ENCODE measurements around the gene OR9A2. TPM values are rescaled to one million over a fixed set of nuclear protein-coding genes. Genes with fewer than 3 reads are reported as not detected.

The OR9A2 gene
- total and polyA plus RNA-seq, 4 experiments from 2014 or later: not detected

- Histone ChIP-seq H3K27ac (ENCODE audit: low read depth, low read length) (no peak overlapping the region), H3K27me3 (ENCODE audit: insufficient read depth, low read length) (no peaks in the 10 kb centered on the region), H3K4me1 (ENCODE audit: insufficient read depth, low read length) (no peaks in the 10 kb centered on the region), H3K4me3 (ENCODE audit: low read length in 2 of 2) (no peak overlapping the region), H3K9me3 (ENCODE audit: control insufficient read depth in 1 of 2, low read length in 2 of 2) (no peaks in the 10 kb centered on the region), H3K36me3 (ENCODE audit: insufficient read depth, low read length) (no peaks in the 10 kb centered on the region)
- H3K9me3 Mint-ChIP-seq: peaks cover 0 to 1% (median 0%) of the 10 kb centered on the region in 8 donors
- intact Hi-C loops (cut with micrococcal nuclease): no loop called here
- H3K4me3 Mint-ChIP-seq: no peak overlapping the region
- CTCF ChIA-PET (ENCODE audit: partially characterized antibody): interaction anchor here (1.0 to 14.1 kb wide), 4 partner anchors 9 to 207 kb away, joined by 3 to 291 read pairs (median 7); partner anchors contain the start of gene TAS2R40
- POLR2A ChIA-PET (ENCODE audit: partially characterized antibody): no interaction called here
- DNase-seq: no peak
- peaks cover 0 to 3% (median 3%) of the 10 kb centered on the region in 4 donors for H3K4me1 Mint-ChIP-seq
- no peaks in the 10 kb centered on the region for H3K36me3 Mint-ChIP-seq
- no peak overlapping the region for H3K27ac Mint-ChIP-seq
- H3K27me3 Mint-ChIP-seq: peaks cover 18 to 24% of the 10 kb centered on the region in 2 donors
Observed at GRCh38 chr7:143012409-143012808, 14.5 kb downstream of the OR9A2 start.

DNA sequence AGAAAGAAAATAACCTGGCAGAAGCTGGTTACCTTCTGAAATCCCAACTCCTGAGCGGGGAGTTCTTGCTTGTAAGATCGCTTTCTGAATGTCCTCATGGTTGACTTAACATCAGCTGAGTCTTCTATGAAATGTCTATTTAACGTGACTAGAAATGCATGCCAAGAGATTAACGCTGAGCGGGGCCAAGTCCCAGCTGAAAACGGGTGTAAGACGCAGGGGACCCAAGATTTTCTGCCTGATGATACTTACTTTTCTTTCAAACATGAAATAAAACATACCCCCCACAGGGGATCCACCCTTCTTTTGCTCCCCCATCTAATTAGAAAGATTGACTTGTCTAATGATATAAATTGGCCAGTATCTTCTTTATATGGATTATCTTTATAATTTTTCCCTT is 14.9 kb downstream of the OR9A2 start:
- H3K27ac ChIP-seq (ENCODE audit: low read depth, low read length): no peak overlapping the region
- no peaks in the 10 kb centered on the region for H3K36me3 Mint-ChIP-seq
- H3K36me3 ChIP-seq (ENCODE audit: insufficient read depth, low read length): no peaks in the 10 kb centered on the region
- peaks cover 0 to 1% (median 0%) of the 10 kb centered on the region in 8 donors for H3K9me3 Mint-ChIP-seq
- no peaks in the 10 kb centered on the region for H3K27me3 ChIP-seq (ENCODE audit: insufficient read depth, low read length)
- no peak overlapping the region for H3K27ac Mint-ChIP-seq
- H3K4me1 Mint-ChIP-seq: peaks cover 0 to 3% (median 3%) of the 10 kb centered on the region in 4 donors
- H3K4me1 ChIP-seq (ENCODE audit: insufficient read depth, low read length): no peaks in the 10 kb centered on the region
- no peak overlapping the region for H3K4me3 ChIP-seq (ENCODE audit: low read length in 2 of 2)
- H3K4me3 Mint-ChIP-seq: no peak overlapping the region
- H3K27me3 Mint-ChIP-seq: peaks cover 18 to 24% of the 10 kb centered on the region in 2 donors
- intact Hi-C loops (cut with micrococcal nuclease): no loop called here
- POLR2A ChIA-PET (ENCODE audit: partially characterized antibody): no interaction called here
- H3K9me3 ChIP-seq (ENCODE audit: control insufficient read depth in 1 of 2, low read length in 2 of 2): no peaks in the 10 kb centered on the region
- CTCF ChIA-PET (ENCODE audit: partially characterized antibody): interaction anchor here (1.0 to 14.1 kb wide), 4 partner anchors 9 to 207 kb away, joined by 3 to 291 read pairs (median 7); partner anchors contain the start of gene TAS2R40
- DNase-seq: no peak

DNA sequence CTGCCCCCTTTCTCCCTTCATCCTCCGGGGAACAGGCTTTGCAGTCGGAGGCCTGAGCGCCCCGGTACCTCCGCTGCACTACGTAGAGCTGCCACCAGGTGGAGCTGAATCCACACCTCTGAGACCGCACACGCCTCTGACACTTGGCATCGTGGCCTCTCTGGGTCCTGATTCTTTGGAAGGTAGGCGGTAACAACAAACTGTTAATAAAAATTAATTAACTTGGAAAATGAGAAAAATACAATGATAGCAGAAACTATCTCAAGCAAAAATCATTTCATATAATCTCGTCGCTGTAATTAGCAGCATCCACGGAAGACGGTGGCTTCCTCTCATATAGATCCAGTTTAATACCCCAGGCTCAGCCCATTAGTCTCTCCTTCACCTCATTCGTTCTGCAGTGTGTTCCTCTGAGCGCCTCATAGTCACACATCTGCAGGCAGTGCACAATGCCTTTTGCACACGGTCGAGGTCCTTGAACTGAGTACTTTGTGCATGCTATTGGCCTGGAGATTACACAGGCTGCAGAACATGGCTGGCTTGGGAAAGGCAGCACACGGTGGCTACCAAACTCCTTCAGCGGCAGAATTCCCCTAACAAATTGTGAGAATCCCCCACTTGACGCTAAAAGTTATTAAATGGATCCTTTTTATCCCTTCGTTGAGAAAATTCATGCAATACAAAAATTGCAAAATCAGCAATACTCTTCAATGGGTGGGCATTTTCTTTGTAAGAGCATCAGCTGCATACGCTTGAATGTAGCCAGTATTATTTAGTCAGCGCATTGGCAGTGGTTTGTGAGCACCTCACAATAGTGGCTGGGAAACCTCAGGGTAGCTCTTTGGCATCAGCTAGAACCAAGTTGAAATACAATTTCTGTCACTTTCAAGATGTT is 18.7 kb downstream of the OR9A2 start:
- ChIA-PET CTCF (ENCODE audit: partially characterized antibody) (interaction anchor here (0.6 to 14.1 kb wide), 15 partner anchors 9 to 1119 kb away, joined by 3 to 291 read pairs (median 4); partner anchors contain the start of gene TAS2R40), POLR2A (ENCODE audit: partially characterized antibody) (no interaction called here)
- H3K4me1 ChIP-seq (ENCODE audit: insufficient read depth, low read length): peaks cover 3% of the 10 kb centered on the region
- no peaks in the 10 kb centered on the region for H3K27me3 ChIP-seq (ENCODE audit: insufficient read depth, low read length)
- peak; percentile 69 to 80 (median 76) for DNase-seq
- H3K4me3 ChIP-seq (ENCODE audit: low read length in 2 of 2): no peak overlapping the region
- Mint-ChIP-seq H3K4me1 (peaks cover 4 to 6% (median 6%) of the 10 kb centered on the region in 4 donors), H3K36me3 (peaks cover 0 to 2% of the 10 kb centered on the region in 2 donors), H3K27me3 (peaks cover 6 to 7% of the 10 kb centered on the region in 2 donors), H3K4me3 (peak overlapping the region in 1 of 8 donors; percentile 15), H3K9me3 (peaks cover 0 to 2% (median 0%) of the 10 kb centered on the region in 8 donors), H3K27ac (peak overlapping the region in 2 of 7 donors; percentile 5 to 65)
- H3K9me3 ChIP-seq (ENCODE audit: control insufficient read depth in 1 of 2, low read length in 2 of 2): no peaks in the 10 kb centered on the region
- intact Hi-C loops (cut with micrococcal nuclease): loop anchor here (1.0 kb wide), 2 partner anchors 207 to 408 kb away; no protein-coding TSS in a partner anchor
- H3K36me3 ChIP-seq (ENCODE audit: insufficient read depth, low read length): no peaks in the 10 kb centered on the region
- no peak overlapping the region for H3K27ac ChIP-seq (ENCODE audit: low read depth, low read length)

GRCh38 chr7:143005632-143006260 is 21.2 kb downstream of the OR9A2 start:
- peaks cover 0 to 3% (median 0%) of the 10 kb centered on the region in 8 donors for H3K9me3 Mint-ChIP-seq
- H3K27me3 ChIP-seq (ENCODE audit: insufficient read depth, low read length): no peaks in the 10 kb centered on the region
- no peaks in the 10 kb centered on the region for H3K9me3 ChIP-seq (ENCODE audit: control insufficient read depth in 1 of 2, low read length in 2 of 2)
- POLR2A ChIA-PET (ENCODE audit: partially characterized antibody): interaction anchor here (1.5 kb wide), 1 partner anchor 209 kb away, joined by 5 read pairs; no protein-coding TSS in a partner anchor
- no peak overlapping the region for H3K27ac ChIP-seq (ENCODE audit: low read depth, low read length)
- DNase-seq: no peak
- no peak overlapping the region for H3K4me3 ChIP-seq (ENCODE audit: low read length in 2 of 2)
- no peaks in the 10 kb centered on the region for H3K36me3 ChIP-seq (ENCODE audit: insufficient read depth, low read length)
- H3K27ac Mint-ChIP-seq: no peak overlapping the region
- peaks cover 8% of the 10 kb centered on the region for H3K4me1 ChIP-seq (ENCODE audit: insufficient read depth, low read length)
- CTCF ChIA-PET (ENCODE audit: partially characterized antibody): interaction anchor here (0.8 to 14.1 kb wide), 13 partner anchors 8 to 1029 kb away, joined by 3 to 291 read pairs (median 4); partner anchors contain the start of genes EPHB6 and TAS2R40
- peaks cover 0 to 2% of the 10 kb centered on the region in 2 donors for H3K36me3 Mint-ChIP-seq
- no peak overlapping the region for H3K4me3 Mint-ChIP-seq
- intact Hi-C loops (cut with micrococcal nuclease): no loop called here
- peaks cover 4 to 6% of the 10 kb centered on the region in 2 donors for H3K27me3 Mint-ChIP-seq
- H3K4me1 Mint-ChIP-seq: peaks cover 7 to 14% (median 9%) of the 10 kb centered on the region in 4 donors

- peak overlapping the region in 5 of 7 donors; percentile 60 to 83 (median 77) for H3K27ac Mint-ChIP-seq
- DNase-seq: peak; percentile 43 to 69 (median 67)
- POLR2A ChIA-PET (ENCODE audit: partially characterized antibody): interaction anchor here (0.7 to 2.0 kb wide), 5 partner anchors 145 to 683 kb away, joined by 3 to 13 read pairs (median 4); no protein-coding TSS in a partner anchor
Observed at GRCh38 chr7:143003393-143004051, 23.4 kb downstream of the OR9A2 start.

DNA sequence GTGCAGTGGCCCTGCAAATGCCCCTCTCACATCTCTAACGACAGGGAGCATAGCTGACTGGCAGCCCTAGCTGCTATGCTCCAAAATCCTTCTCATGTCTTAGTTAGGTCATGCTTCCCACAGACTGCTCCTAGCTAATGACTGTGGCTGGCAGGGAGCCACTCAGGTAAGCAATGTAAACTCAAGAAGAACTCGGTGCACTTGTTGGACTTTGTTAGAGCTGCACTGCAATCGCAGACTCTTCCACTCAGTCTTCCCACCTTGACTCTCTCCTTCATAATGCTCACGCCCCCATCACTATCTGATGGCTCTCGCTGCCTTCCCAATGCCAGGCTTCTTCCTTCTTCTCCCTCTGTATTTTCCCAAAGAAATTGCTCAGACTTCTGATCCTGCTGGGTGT is 24.0 kb downstream of the OR9A2 start:
- Mint-ChIP-seq H3K36me3 (peaks cover 0 to 2% of the 10 kb centered on the region in 2 donors), H3K4me3 (peak overlapping the region; percentile 81 to 92 (median 88)), H3K27me3 (peaks cover 3 to 5% of the 10 kb centered on the region in 2 donors), H3K27ac (peak overlapping the region in 1 of 7 donors; percentile 77), H3K4me1 (peaks cover 7 to 13% (median 8%) of the 10 kb centered on the region in 4 donors), H3K9me3 (peaks cover 0 to 2% (median 0%) of the 10 kb centered on the region in 8 donors)
- H3K4me1 ChIP-seq (ENCODE audit: insufficient read depth, low read length): peaks cover 8% of the 10 kb centered on the region
- POLR2A ChIA-PET (ENCODE audit: partially characterized antibody): interaction anchor here (0.8 to 2.0 kb wide), 4 partner anchors 144 to 682 kb away, joined by 3 to 13 read pairs (median 4); no protein-coding TSS in a partner anchor
- H3K4me3 ChIP-seq (ENCODE audit: low read length in 2 of 2): peak overlapping the region; percentile 13 to 43
- CTCF ChIA-PET (ENCODE audit: partially characterized antibody): interaction anchor here (0.7 to 14.1 kb wide), 38 partner anchors 8 to 1026 kb away, joined by 3 to 291 read pairs (median 4); partner anchors contain the start of genes EPHB6 and TAS2R40
- no peaks in the 10 kb centered on the region for H3K36me3 ChIP-seq (ENCODE audit: insufficient read depth, low read length)
- H3K27me3 ChIP-seq (ENCODE audit: insufficient read depth, low read length): no peaks in the 10 kb centered on the region
- intact Hi-C loops (cut with micrococcal nuclease): loop anchor here (1.0 to 5.0 kb wide), 11 partner anchors 149 to 1028 kb away; no protein-coding TSS in a partner anchor
- no peaks in the 10 kb centered on the region for H3K9me3 ChIP-seq (ENCODE audit: control insufficient read depth in 1 of 2, low read length in 2 of 2)
- no peak for DNase-seq
- H3K27ac ChIP-seq (ENCODE audit: low read depth, low read length): no peak overlapping the region

More at GRCh38 chr7:143003393-143004051, 23.4 kb downstream of the OR9A2 start:
- Histone ChIP-seq H3K4me1 (ENCODE audit: insufficient read depth, low read length) (peaks cover 8% of the 10 kb centered on the region), H3K36me3 (ENCODE audit: insufficient read depth, low read length) (no peaks in the 10 kb centered on the region), H3K9me3 (ENCODE audit: control insufficient read depth in 1 of 2, low read length in 2 of 2) (no peaks in the 10 kb centered on the region), H3K4me3 (ENCODE audit: low read length in 2 of 2) (peak overlapping the region; percentile 13 to 43), H3K27ac (ENCODE audit: low read depth, low read length) (no peak overlapping the region), H3K27me3 (ENCODE audit: insufficient read depth, low read length) (no peaks in the 10 kb centered on the region)
- peaks cover 0 to 2% (median 0%) of the 10 kb centered on the region in 8 donors for H3K9me3 Mint-ChIP-seq
- H3K4me1 Mint-ChIP-seq: peaks cover 7 to 14% (median 9%) of the 10 kb centered on the region in 4 donors
- CTCF ChIA-PET (ENCODE audit: partially characterized antibody): interaction anchor here (0.5 to 14.1 kb wide), 35 partner anchors 9 to 1027 kb away, joined by 3 to 291 read pairs (median 4); partner anchors contain the start of genes EPHB6 and TAS2R40
- intact Hi-C loops (cut with micrococcal nuclease): loop anchor here (1.0 to 5.0 kb wide), 11 partner anchors 149 to 1029 kb away; no protein-coding TSS in a partner anchor
- H3K36me3 Mint-ChIP-seq: peaks cover 0 to 2% of the 10 kb centered on the region in 2 donors
- peak overlapping the region; percentile 81 to 92 (median 88) for H3K4me3 Mint-ChIP-seq
- H3K27me3 Mint-ChIP-seq: peaks cover 4 to 6% of the 10 kb centered on the region in 2 donors
